ENCODE measurements around the gene TP53I11.

GRCh38 chr11:44915621-44916020 is 35.1 kb downstream of the TP53I11 start:
- TF ChIP-seq CTCF (IDR thresholded peaks at IDR 0.05; ENCODE audit: insufficient read depth, low read length, poor library complexity, severe bottlenecking), result no peak
- no peak for TF ChIP-seq EZH2phosphoT487 (conservative IDR thresholded peaks at IDR 0.05; ENCODE audit: low read length)
